CD4-positive, alpha-beta T cell (primary cell): ENCODE results near the gene SCN3A. TPM values are rescaled to one million over a fixed set of nuclear protein-coding genes. Genes with fewer than 3 reads are reported as not detected.

Experiments
- ATAC-seq: fragments of 200-7000 bp; cut with Tn5 transposase; one replicate; pipeline ENCODE4 v1.10.0; 2022; ENCODE audit warnings: mild to moderate bottlenecking; ENCODE audit not compliant: poor library complexity
- CTCF ChIA-PET: fragments of 350-600 bp; sonication (Branson Sonifier 250); formaldehyde crosslinking; loops from one replicate; lab custom pipeline; 2021; ENCODE audit warnings: antibody characterized with exemption, inconsistent platforms; lab: Charles Lee
- POLR2A ChIA-PET: fragments of 350-600 bp; sonication (Branson Sonifier 250); formaldehyde crosslinking; loops from one replicate; lab custom pipeline; 2021; ENCODE audit warnings: antibody characterized with exemption, inconsistent platforms; lab: Charles Lee
- DNase-seq, 14 experiments: peaks; one replicate each; pipeline ENCODE4 v3.0.0-alpha.2; 2013 to 2020; ENCODE audit warnings: mixed read lengths in 2 of 14
- H3K27ac ChIP-seq, 2 donors: one replicate each; pipeline versions ENCODE4 v1.5.1 to v1.7.0; 2013; ENCODE audit warnings: low read length in 2 of 2, low read depth in 1 of 2, mild to moderate bottlenecking in 1 of 2
- H3K27me3 ChIP-seq, 2 experiments: 1 replicate in 1 of 2; 2 replicates in 1 of 2; pipeline versions ENCODE4 v1.6.1 to v1.7.0; 2013; ENCODE audit warnings: low read length in 2 of 2, control low read depth in 1 of 2, mild to moderate bottlenecking in 1 of 2, moderate library complexity in 1 of 2; ENCODE audit not compliant: insufficient read depth in 2 of 2, control insufficient read depth in 1 of 2
- H3K36me3 ChIP-seq: one replicate; pipeline ENCODE4 v1.6.1; 2013; ENCODE audit warnings: low read length, control low read depth; ENCODE audit not compliant: insufficient read depth
- H3K4me1 ChIP-seq: one replicate; pipeline ENCODE4 v1.6.1; 2013; ENCODE audit warnings: low read length, control low read depth; ENCODE audit not compliant: insufficient read depth
- H3K4me3 ChIP-seq: one replicate; pipeline ENCODE4 v1.5.1; 2013; ENCODE audit warnings: mild to moderate bottlenecking, low read length, moderate library complexity
- H3K9me3 ChIP-seq, 2 experiments: 1 replicate in 1 of 2; 2 replicates in 1 of 2; pipeline versions ENCODE4 v1.6.1 to v1.7.0; 2013; ENCODE audit warnings: low read length in 2 of 2, mild to moderate bottlenecking in 2 of 2, control low read depth in 1 of 2, moderate library complexity in 1 of 2; ENCODE audit not compliant: control insufficient read depth in 1 of 2, insufficient read depth in 1 of 2
- H3K27ac Mint-ChIP-seq: one replicate; pipeline ENCODE4 v1.8.0; 2020; ENCODE audit warnings: mixed read lengths
- H3K27me3 Mint-ChIP-seq: one replicate; pipeline ENCODE4 v1.8.0; 2021; ENCODE audit warnings: mixed read lengths
- H3K36me3 Mint-ChIP-seq: one replicate; pipeline ENCODE4 v1.8.0; 2021; ENCODE audit warnings: low read depth, mixed read lengths
- H3K4me1 Mint-ChIP-seq: one replicate; pipeline ENCODE4 v1.8.0; 2021; ENCODE audit warnings: low read depth, mixed read lengths
- H3K4me3 Mint-ChIP-seq: one replicate; pipeline ENCODE4 v1.8.0; 2020; ENCODE audit warnings: mild to moderate bottlenecking, mixed read lengths
- H3K9me3 Mint-ChIP-seq: one replicate; pipeline ENCODE4 v1.8.0; 2020; ENCODE audit warnings: mixed read lengths
- intact Hi-C, 2 experiments: fragments of 100-400 bp; cut with DNase I in 1 of 2; cut with micrococcal nuclease in 1 of 2; formaldehyde crosslinking; loops; one replicate each; pipeline versions ENCODE4 v1.15.1 to v1.9.0; 2023 to 2025; cut with DNase I, micrococcal nuclease
- total RNA-seq, 174 experiments: library from RNA in 2 of 174; stranded (reverse) in 2 of 174; gene quantifications; one replicate each; pipeline ENCODE4 v1.2.3 and lab custom pipeline; 2021 to 2026
- TF ChIP-seq, protein P1 (sequence below): fragments of 200-600 bp; IDR thresholded peaks from one replicate; pipeline ENCODE4 v1.8.0; 2022; ENCODE audit warnings: antibody characterized with exemption, mild to moderate bottlenecking

Gene SCN3A
- total RNA-seq, 2 experiments from 2014 or later, result not detected

DNA sequence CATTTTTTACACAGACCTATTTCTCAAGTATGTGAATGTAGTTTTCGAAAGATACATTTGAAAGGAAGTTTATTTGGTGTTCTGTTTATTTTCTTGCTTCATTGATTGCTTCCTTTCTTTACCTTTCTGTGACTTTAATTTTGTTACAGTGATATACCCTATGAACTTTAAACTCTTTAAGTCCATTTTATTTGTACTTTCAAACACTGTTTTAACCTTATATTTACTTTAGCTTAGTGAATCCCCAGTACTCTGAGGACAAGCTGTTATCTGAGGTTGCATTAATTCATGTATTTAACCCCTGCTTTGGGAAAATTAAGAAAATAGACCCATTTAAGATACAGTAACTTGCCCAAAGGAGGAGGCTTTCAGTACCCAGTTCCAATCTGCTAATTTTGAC, 93.5 kb downstream of the SCN3A start:
- Histone ChIP-seq H3K9me3 (no peaks in the 10 kb centered on the region), H3K4me3 (no peak overlapping the region), H3K27ac (no peak overlapping the region), H3K4me1 (no peaks in the 10 kb centered on the region), H3K27me3 (no peaks in the 10 kb centered on the region), H3K36me3 (no peaks in the 10 kb centered on the region)
- DNase-seq, result no peak
- Mint-ChIP-seq H3K9me3 (no peaks in the 10 kb centered on the region), H3K27me3 (no peaks in the 10 kb centered on the region), H3K4me3 (no peak overlapping the region), H3K27ac (no peak overlapping the region), H3K4me1 (no peaks in the 10 kb centered on the region), H3K36me3 (no peaks in the 10 kb centered on the region)
- intact Hi-C loops, result no loop called here
- no peak for ATAC-seq
- CTCF ChIA-PET, result no interaction called here
- POLR2A ChIA-PET, result no interaction called here
- TF ChIP-seq, protein P1, sequence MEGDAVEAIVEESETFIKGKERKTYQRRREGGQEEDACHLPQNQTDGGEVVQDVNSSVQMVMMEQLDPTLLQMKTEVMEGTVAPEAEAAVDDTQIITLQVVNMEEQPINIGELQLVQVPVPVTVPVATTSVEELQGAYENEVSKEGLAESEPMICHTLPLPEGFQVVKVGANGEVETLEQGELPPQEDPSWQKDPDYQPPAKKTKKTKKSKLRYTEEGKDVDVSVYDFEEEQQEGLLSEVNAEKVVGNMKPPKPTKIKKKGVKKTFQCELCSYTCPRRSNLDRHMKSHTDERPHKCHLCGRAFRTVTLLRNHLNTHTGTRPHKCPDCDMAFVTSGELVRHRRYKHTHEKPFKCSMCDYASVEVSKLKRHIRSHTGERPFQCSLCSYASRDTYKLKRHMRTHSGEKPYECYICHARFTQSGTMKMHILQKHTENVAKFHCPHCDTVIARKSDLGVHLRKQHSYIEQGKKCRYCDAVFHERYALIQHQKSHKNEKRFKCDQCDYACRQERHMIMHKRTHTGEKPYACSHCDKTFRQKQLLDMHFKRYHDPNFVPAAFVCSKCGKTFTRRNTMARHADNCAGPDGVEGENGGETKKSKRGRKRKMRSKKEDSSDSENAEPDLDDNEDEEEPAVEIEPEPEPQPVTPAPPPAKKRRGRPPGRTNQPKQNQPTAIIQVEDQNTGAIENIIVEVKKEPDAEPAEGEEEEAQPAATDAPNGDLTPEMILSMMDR, result no peak

DNA sequence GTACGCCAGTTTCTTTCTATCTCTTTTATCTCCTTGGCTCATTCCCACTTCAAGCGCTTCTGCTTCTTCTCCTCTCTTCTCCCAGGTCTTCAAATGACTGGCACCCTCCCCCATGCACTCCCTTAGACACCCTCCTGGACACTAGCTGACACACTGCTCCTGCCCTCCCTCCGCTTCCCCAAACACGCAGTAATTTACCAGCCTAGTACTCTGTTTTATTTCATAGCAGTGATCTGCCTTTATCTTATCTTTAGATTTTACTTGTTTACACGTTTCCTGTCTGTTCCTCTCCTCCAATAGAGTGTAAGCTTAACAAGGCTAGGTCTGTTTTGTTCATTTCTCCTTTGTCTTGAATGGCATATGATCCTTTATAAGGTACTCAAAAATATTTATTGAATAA, 93.9 kb downstream of the SCN3A start:
- CTCF ChIA-PET, result no interaction called here
- H3K27me3 Mint-ChIP-seq, result no peaks in the 10 kb centered on the region
- intact Hi-C loops, result no loop called here

DNA sequence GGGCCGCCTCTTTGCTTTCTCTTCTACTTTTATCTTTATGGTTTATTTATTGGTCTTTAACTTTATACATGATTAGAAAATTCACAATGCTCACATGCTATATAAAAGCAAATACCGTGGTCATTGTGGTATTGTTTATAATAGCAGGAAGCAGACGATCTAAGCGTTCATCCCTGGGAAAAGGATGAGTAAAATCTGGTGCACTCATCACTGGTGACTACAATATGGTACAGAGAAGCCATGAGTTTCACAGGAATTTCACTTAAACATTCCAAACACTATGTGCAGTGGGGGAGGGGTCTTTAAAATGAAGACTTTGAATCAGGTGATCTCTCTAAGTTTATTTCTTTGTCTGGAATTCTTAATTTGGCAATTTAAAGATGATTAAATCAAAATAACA, 97.9 kb downstream of the SCN3A start:
- CTCF ChIA-PET, result no interaction called here
- Mint-ChIP-seq H3K4me3 (no peak overlapping the region), H3K9me3 (no peaks in the 10 kb centered on the region), H3K27ac (no peak overlapping the region), H3K27me3 (no peaks in the 10 kb centered on the region), H3K36me3 (no peaks in the 10 kb centered on the region), H3K4me1 (no peaks in the 10 kb centered on the region)
- H3K4me1 ChIP-seq, result no peaks in the 10 kb centered on the region
- ATAC-seq (no peak), DNase-seq (no peak)
- no peaks in the 10 kb centered on the region for H3K27me3 ChIP-seq
- intact Hi-C loops, result no loop called here
- no peaks in the 10 kb centered on the region for H3K36me3 ChIP-seq
- POLR2A ChIA-PET, result no interaction called here
- no peaks in the 10 kb centered on the region for H3K9me3 ChIP-seq
- TF ChIP-seq, protein P1, result no peak
- no peak overlapping the region for H3K4me3 ChIP-seq
- no peak overlapping the region for H3K27ac ChIP-seq

More for the DNA sequence above, 93.9 kb downstream of the SCN3A start:
- no peaks in the 10 kb centered on the region for H3K36me3 ChIP-seq
- H3K4me3 Mint-ChIP-seq, result no peak overlapping the region
- H3K9me3 Mint-ChIP-seq, result no peaks in the 10 kb centered on the region
- H3K4me1 Mint-ChIP-seq, result no peaks in the 10 kb centered on the region
- no peak for DNase-seq
- H3K27ac Mint-ChIP-seq, result no peak overlapping the region
- no peaks in the 10 kb centered on the region for H3K9me3 ChIP-seq
- H3K4me3 ChIP-seq, result no peak overlapping the region
- H3K36me3 Mint-ChIP-seq, result no peaks in the 10 kb centered on the region
- no peak overlapping the region for H3K27ac ChIP-seq
- no peaks in the 10 kb centered on the region for H3K27me3 ChIP-seq
- no peaks in the 10 kb centered on the region for H3K4me1 ChIP-seq
- TF ChIP-seq, protein P1, result no peak
- POLR2A ChIA-PET, result no interaction called here
- ATAC-seq, result no peak
